GM19238 (cell line): ENCODE data around the gene FOXK2.
A peak's percentile ranks its signal among the peaks of the same experiment; 100 is the strongest.

ENCODE experiments used
- DNase-seq: peaks from one replicate; pipeline ENCODE4 v3.0.0; 2011; ENCODE audit warnings: low spot score; ENCODE audit not compliant: insufficient read length

Gene FOXK2

GRCh38 chr17:82636626-82637598, 117.4 kb downstream of the FOXK2 start:
- DNase-seq: no peak

- DNase-seq: no peak
These were observed 118.7 kb downstream of the FOXK2 start for GRCh38 chr17:82638183-82638773.

- no peak for DNase-seq
These were observed 120.1 kb downstream of the FOXK2 start for GRCh38 chr17:82639628-82640027.

- no peak for DNase-seq
These were observed 120.5 kb downstream of the FOXK2 start for GRCh38 chr17:82640036-82640435.

GRCh38 chr17:82642022-82642421, 122.5 kb downstream of the FOXK2 start:
- DNase-seq: no peak

GRCh38 chr17:82644148-82644547, 124.6 kb downstream of the FOXK2 start:
- DNase-seq: no peak

GRCh38 chr17:82645516-82645915, 126.0 kb downstream of the FOXK2 start:
- no peak for DNase-seq

GRCh38 chr17:82647593-82648164, 128.1 kb downstream of the FOXK2 start:
- DNase-seq: peak; percentile 49

- peak; percentile 98 for DNase-seq
These were observed 128.7 kb downstream of the FOXK2 start, which contains the start of gene WDR45B for GRCh38 chr17:82648165-82648668. Gene WDR45B, minus strand, starts transcription at chr17:82648444. Its CDS starts 104 bp downstream, at chr17:82648340.

GRCh38 chr17:82648742-82649331, 129.3 kb downstream of the FOXK2 start:
- DNase-seq: peak; percentile 45

- no peak for DNase-seq
These were observed 130.1 kb downstream of the FOXK2 start for GRCh38 chr17:82649501-82650261.

GRCh38 chr17:82650723-82651122, 131.2 kb downstream of the FOXK2 start:
- DNase-seq: no peak

GRCh38 chr17:82653651-82654528, 134.4 kb downstream of the FOXK2 start:
- DNase-seq: no peak
